HAP-1 (cell line): Measurements from ENCODE around the gene IL11RA.
A peak's percentile ranks its signal among the peaks of the same experiment; 100 is the strongest.

ENCODE experiments used
- DNase-seq, 2 experiments: peaks; one replicate each; pipeline ENCODE4 v3.0.0-alpha.2; 2016 to 2020; ENCODE audit warnings: low spot score in 2 of 2
- H3K27me3 ChIP-seq: fragments of 250-450 bp; sonication (Bioruptor Pico); 2 replicates; pipeline ENCODE4 v1.5.1; 2020; ENCODE audit warnings: low read depth, mild to moderate bottlenecking, moderate library complexity
- H3K36me3 ChIP-seq: fragments of 250-450 bp; sonication (Bioruptor Pico); replicated peaks from 2 replicates; pipeline ENCODE4 v1.5.1; 2020; ENCODE audit warnings: mild to moderate bottlenecking
- H3K4me1 ChIP-seq: fragments of 250-450 bp; sonication (Bioruptor Pico); 2 replicates; pipeline ENCODE4 v1.5.1; 2020; ENCODE audit warnings: mild to moderate bottlenecking
- H3K4me3 ChIP-seq: fragments of 250-450 bp; sonication (Bioruptor Pico); 2 replicates; pipeline ENCODE4 v1.5.1; 2020; ENCODE audit warnings: mild to moderate bottlenecking, moderate library complexity
- H3K9me3 ChIP-seq: fragments of 250-450 bp; sonication (Bioruptor Pico); 2 replicates; pipeline ENCODE4 v1.5.1; 2020; ENCODE audit warnings: mild to moderate bottlenecking, moderate library complexity
- in situ Hi-C: fragments of 300-500 bp; cut with MboI; formaldehyde crosslinking; loops from 3 replicates; pipeline ENCODE4 v1.14.3; 2020; ENCODE audit warnings: low sequenced_read_pairs, inconsistent platforms, mixed read lengths

Gene IL11RA

DNA sequence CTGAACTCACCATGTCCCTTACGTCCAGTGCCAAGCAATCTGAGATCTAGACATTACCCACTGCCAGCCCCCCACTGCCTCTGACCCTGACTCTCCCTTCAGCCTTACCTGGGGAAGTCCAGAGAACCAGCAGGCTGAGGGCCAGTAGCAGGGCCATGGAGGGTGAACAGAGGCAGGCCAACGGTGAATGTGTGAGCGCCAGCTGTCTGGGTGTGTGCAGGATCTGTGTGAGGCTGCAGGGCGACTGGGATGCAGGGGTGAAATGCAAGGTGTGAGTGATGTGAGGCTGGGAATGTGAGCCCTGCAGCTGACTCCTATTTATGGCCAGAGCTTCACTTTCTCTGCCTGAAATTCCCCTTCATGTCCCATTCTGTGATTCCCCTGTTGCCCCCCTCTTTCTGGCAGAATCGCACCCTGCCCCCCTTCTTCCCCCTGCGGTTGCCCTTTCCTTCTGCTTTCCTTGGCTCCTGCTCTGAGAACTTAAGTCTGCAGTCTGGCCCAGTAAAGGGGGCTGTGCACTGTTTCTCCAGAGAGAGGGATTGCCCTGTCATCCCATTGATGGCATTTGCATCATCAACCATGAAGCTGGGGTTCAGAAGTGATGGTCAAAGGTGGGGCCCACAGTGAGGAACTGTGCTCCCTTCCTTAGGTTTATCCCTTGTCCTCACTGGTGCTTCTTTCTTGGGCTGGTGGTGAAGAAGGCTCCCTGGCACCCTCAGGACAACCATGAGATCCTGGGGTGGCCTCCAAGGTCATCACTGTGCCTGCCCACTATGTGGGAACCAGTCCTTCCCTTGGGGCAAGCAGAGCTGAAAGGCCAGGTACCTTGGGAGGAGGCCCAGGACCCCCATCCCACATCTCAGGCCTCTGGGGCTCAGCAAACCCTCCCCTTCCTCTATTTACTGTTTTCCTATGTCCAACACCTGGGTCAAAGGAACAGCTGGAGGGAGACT, 39.3 kb downstream of the IL11RA start, which contains the start of gene CCL19:
Gene CCL19, minus strand, starts transcription at position 294 of the 953 bp plus-strand sequence. Its CDS starts 137 bp downstream, at position 157.
- Histone ChIP-seq H3K9me3 (peaks cover 7% of the 10 kb centered on the region), H3K36me3 (no peaks in the 10 kb centered on the region), H3K27me3 (no peaks in the 10 kb centered on the region), H3K4me1 (no peaks in the 10 kb centered on the region), H3K4me3 (no peak within 1 kb of the TSS)
- in situ Hi-C loops: no loop called here
- no peak for DNase-seq

DNA sequence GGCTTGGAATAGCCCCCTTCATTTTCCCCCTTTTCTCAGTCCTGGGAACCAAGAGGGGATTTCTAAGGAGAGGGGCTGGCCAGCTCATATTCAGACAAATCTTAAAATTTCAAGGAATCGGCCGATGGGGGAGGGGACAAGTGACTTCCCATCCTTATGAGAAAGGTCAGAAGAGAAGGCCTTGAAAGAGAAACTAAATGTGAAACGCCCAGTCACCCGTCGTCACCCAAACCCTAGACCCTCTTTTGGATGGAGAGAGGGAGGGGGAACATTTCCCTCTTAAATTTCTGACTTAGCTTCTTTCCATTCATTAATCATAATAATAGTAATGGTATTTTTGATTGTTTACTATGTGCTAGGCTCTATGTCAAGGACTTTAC, 39.9 kb downstream of the IL11RA start:
- in situ Hi-C loops: no loop called here
- H3K27me3 ChIP-seq: no peaks in the 10 kb centered on the region; the same call in 1 of the 2 replicates
- H3K36me3 ChIP-seq: no peaks in the 10 kb centered on the region
- H3K4me1 ChIP-seq: no peaks in the 10 kb centered on the region
- DNase-seq: no peak
- no peak overlapping the region for H3K4me3 ChIP-seq
- H3K9me3 ChIP-seq: peaks cover 7% of the 10 kb centered on the region

- H3K9me3 ChIP-seq: peaks cover 7% of the 10 kb centered on the region
- H3K4me1 ChIP-seq: no peaks in the 10 kb centered on the region
- H3K4me3 ChIP-seq: no peak overlapping the region
- H3K36me3 ChIP-seq: no peaks in the 10 kb centered on the region
- in situ Hi-C loops: no loop called here
- H3K27me3 ChIP-seq: peaks cover 2% of the 10 kb centered on the region; the same call in 1 of the 2 replicates
- DNase-seq: no peak
Measured at GRCh38 chr9:34693560-34693959, 41.6 kb downstream of the IL11RA start.

DNA sequence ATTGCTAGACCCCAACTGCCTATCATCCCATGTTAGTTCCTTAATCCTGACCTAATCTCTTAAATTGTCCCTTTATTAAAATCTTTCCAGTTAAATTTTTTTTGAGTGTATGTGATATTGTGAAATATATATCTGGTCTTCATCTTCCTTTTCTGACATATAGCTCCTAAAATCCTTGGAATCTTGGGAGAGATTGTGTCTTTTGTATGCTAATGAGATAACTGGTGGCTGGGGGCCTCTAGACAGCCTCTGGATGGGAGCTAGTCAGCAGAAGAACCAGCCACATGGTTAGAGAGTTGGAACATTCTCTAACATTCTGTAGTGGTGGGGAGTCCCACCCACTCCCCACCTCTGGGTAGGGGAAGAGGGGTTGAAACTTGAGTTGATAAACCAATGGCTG, 42.8 kb downstream of the IL11RA start:
- Histone ChIP-seq H3K4me1 (no peaks in the 10 kb centered on the region), H3K4me3 (no peak overlapping the region), H3K9me3 (peaks cover 7% of the 10 kb centered on the region), H3K27me3 (peaks cover 2% of the 10 kb centered on the region; the same call in 1 of the 2 replicates), H3K36me3 (no peaks in the 10 kb centered on the region)
- DNase-seq: no peak
- in situ Hi-C loops: no loop called here

DNA sequence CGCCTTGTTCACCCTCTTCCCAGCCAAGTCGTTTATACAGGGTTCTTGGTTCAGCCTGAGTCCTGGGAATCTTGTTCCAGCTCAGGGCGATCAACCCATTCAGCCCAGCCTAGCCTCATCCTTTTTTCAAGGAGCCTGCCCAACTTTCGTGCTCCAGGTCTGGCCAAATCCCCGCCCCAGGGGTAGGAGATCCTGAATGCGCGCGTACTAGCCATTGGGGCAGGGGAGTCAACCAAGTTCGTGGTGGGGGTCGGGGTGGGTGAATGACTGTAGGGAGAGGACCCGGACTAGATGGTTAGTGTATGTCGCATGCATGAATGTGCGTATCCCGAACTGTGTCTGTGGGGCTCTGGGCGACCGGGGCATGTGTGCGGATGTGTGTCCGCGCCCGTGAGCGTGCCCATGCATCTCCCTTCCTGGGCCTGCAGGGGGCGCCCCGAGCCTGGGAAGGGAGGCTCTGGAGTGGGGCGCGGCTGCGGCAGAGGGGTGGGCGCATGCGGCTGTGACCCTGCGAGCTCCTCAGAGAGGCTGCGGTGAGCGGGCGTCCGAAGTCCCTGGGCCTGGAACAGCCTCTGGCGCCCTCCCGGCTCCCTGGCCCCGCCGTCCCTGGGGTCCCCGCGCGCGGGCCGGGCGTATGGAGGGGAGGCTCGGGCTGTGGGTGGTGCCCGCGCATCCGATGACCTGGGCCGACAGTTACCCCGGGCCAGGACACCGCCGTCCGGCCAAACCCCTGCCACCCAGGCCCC, 49.2 kb downstream of the IL11RA start:
- Histone ChIP-seq H3K4me1 (no peaks in the 10 kb centered on the region; the same call in 1 of the 2 replicates), H3K27me3 (peaks cover 2% of the 10 kb centered on the region; the same call in 1 of the 2 replicates), H3K9me3 (no peaks in the 10 kb centered on the region), H3K36me3 (no peaks in the 10 kb centered on the region), H3K4me3 (peak overlapping the region; percentile 35)
- DNase-seq: peak; percentile 60 to 89
- in situ Hi-C loops: no loop called here

DNA sequence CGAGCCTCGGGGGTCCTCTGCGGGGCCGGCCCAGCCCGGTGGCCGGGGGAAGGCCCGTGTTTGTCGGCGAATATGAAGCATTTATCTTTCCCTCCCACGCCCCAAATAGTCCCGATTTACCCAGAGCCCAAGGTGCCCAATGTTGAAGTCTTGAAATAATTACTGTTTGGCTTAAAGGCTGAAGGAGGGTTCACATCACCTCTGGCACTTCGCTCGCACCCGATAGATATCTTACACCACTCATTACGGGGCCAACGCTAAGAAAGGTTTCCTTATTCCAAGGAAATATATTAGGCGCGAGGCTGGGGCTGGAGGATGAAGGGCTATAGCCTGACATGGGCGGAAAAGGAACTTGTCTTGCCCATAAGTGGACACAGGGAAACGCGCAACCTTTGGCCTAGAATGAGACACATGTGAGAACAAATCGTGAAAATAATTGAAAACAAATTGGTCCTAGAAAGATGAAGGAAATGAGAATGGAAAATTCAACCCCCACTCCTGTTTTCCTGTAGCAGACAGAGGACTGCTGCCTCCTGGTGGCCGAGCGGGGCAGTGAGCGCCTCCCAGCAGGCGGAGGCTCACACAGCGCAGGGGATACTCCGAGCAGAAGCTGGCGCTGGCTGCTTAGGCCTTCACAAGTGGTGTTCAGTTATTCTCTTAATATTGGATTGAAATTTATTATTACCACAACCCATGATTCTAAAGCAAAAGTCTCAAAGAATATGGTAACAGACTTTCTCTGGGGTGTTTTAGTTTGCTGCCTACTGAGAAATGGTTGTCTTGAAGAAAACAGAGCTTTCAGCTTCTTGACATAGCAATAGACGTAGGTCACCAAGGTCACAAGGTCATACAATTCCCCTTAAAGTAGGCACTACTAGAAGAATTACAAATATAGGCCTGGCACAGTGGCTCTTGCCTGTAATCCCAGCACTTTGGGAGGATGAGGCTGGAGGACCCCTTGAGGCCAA, 50.1 kb downstream of the IL11RA start:
- peak overlapping the region; percentile 35 for H3K4me3 ChIP-seq
- H3K4me1 ChIP-seq: no peaks in the 10 kb centered on the region; the same call in 1 of the 2 replicates
- no peaks in the 10 kb centered on the region for H3K9me3 ChIP-seq
- H3K36me3 ChIP-seq: no peaks in the 10 kb centered on the region
- in situ Hi-C loops: no loop called here
- peak; percentile 68 to 91 for DNase-seq
- H3K27me3 ChIP-seq: peaks cover under 1% of the 10 kb centered on the region; the same call in 1 of the 2 replicates

- Histone ChIP-seq H3K36me3 (no peaks in the 10 kb centered on the region), H3K4me1 (no peaks in the 10 kb centered on the region), H3K9me3 (peaks cover 2% of the 10 kb centered on the region; the same call in 1 of the 2 replicates), H3K4me3 (no peak overlapping the region), H3K27me3 (no peaks in the 10 kb centered on the region; the same call in 1 of the 2 replicates)
- in situ Hi-C loops: no loop called here
- DNase-seq: no peak
Measured at GRCh38 chr9:34707130-34707529, 55.1 kb downstream of the IL11RA start.

GRCh38 chr9:34709196-34709978, 57.4 kb downstream of the IL11RA start:
- H3K9me3 ChIP-seq: peaks cover 2% of the 10 kb centered on the region; the same call in 1 of the 2 replicates
- no peak overlapping the region for H3K4me3 ChIP-seq
- in situ Hi-C loops: no loop called here
- H3K4me1 ChIP-seq: no peaks in the 10 kb centered on the region
- H3K27me3 ChIP-seq: peaks cover 9% of the 10 kb centered on the region
- no peaks in the 10 kb centered on the region for H3K36me3 ChIP-seq
- DNase-seq: no peak

DNA sequence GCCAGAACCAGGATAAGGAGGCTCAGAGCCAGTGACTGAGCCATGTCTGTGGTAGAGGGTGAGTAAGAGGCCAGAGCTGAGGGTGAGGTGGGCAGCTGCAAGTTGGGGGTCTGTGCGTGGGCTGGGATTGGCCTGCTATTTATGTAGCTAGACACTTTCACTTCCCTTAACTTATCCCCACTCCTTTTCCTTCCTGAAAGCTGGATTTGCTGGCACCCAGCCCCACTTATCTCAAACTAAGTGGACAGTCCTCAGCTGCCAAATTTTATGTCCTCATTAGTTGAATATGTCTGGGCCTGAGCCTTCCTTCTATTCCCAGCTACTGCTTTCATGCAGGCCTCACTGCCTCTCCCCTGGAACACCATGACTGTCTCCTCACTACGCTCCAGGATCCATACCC, 58.0 kb downstream of the IL11RA start, which contains the start of gene CCL21:
Gene CCL21, minus strand, starts transcription at position 114 of the 400 bp plus-strand sequence. Its CDS starts 70 bp downstream, at position 44.
- no peaks in the 10 kb centered on the region for H3K36me3 ChIP-seq
- no peak within 1 kb of the TSS for H3K4me3 ChIP-seq
- DNase-seq: no peak
- in situ Hi-C loops: no loop called here
- H3K4me1 ChIP-seq: no peaks in the 10 kb centered on the region
- H3K9me3 ChIP-seq: peaks cover 2% of the 10 kb centered on the region; the same call in 1 of the 2 replicates
- peaks cover 9% of the 10 kb centered on the region for H3K27me3 ChIP-seq
